CD4-positive, alpha-beta T cell treated with Interleukin-1 beta for 1 hour (primary cell): ENCODE measurements around the gene PRKN.
"Not testable (repeated sequence)": the region's sequence is repeated elsewhere in the genome, so short reads cannot be mapped to it uniquely, and the experiment has no call there.

Source experiments
- DNase-seq, 2 donors: peaks; one replicate each; pipeline ENCODE4 v3.0.0-alpha.2; 2020 to 2022

PRKN gene

DNA sequence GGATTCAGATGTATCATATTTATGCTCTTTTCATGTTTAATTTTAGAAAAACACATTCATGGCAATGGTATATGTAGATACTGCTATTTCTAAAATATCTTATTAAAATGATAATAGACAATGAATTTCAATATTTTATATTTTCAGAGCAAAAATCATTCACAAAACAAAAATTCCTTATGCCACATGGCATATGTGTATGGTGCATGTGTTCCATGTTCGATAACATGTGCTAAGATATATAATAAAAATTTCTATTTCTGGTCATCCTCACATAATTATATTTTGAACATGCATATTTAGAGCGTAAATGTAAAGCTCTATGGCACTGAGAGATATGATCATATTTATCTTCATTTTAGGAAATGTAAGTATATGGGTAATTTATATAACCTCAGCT lies 847.5 kb downstream of the PRKN start:
- DNase-seq: no peak

DNA sequence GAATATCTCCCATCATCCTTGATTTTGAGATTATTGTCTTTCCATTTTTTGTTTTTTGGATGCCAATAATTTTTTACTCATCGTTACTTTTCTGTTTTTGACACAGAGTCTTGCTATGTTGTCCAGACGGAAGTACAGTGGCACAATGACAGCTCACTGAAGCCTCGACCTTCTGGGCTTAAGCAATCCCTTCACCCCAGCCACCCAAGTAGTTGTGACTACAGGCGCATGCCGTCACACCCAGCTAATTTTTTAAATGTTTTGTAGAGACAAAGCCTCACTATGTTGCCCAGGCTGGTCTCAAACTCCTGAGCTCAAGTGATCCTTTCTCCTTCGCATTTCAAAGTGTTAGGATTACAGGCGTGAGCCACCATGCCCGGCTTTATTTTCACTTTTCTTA lies 851.3 kb downstream of the PRKN start:
- DNase-seq: no peak

DNA sequence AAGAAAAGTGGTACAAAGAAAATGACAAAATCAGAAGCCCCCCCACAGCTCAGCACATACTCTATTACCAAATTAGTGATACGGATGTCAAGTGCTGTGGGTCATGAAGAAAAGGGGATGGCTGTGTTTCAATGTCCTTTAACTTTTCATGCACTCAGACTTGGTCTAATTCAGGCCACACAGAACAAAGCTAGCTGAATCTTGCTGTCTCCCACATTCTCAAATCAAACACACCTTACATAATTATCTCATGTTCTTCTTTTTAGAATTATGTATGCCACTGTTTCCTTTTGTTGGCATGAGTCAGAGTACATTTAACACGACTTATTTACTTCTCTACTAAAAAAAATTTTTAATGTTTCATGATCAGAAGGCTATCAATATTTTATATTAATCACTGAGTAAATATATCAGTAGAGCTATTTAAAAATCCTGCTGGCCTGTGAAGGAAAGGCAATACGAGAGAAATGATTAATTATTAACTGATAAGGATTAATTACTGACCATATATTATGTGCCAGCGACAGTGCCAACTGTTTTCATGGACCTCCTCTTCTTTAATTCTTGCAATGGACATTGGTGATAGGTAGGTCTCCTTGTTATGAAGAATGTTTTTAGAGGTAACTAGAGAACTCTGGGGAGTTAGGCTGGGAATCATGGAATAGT lies 857.2 kb downstream of the PRKN start:
- no peak for DNase-seq

DNA sequence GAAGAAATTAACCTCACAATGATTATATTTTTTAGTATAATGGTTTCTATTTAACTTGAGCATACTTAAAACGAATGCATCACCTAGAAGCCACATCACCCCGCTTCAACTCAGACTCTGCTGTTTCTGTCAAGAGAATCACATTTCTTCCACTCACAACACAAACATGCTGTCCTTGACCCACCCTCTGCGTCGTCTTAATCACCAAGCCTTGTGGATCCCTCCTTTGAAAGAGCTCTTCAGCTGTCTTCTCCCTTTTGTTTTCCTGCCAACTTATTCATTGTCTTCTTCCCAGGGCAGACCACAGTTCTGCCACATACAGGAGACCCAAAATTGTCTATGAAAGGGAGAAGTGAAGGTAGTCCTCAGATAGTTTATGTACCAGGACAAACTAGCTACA lies 858.1 kb downstream of the PRKN start:
- DNase-seq: no peak

DNA sequence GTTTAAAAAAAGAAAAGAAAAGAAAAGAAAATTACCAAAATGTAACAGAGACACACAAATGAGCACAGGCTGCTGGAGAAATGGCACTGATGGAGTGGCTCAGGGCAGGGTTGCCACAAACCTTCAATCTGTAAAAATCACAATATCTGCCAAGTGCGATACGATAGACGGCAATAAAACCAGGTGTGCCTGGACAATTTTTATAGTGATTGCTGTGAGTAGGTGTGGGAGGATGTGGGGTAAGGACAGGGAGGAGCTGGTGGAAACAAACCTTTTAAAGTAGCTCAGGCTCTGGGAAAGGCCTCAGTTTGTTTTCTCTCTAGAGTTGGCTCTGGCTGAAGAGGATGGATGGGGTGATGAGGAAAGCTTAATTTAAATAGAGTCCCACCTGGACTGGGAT lies 861.0 kb downstream of the PRKN start:
- DNase-seq: no peak

DNA sequence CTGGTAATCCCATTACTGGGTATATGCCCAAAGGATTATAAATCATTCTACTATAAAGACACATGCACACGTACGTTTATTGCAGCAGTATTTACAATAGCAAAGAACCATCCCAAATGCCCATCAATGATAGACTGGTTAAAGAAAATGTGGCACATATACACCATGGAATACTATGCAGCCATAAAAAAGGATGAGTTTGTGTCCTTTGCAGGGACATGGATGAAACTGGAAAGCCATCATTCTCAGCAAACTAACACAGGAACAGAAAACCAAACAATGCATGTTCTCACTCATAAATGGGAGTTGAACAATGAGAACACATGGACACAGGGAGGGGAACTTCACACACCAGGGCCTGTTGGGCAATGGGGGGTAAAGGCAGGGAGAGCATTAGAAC lies 866.5 kb downstream of the PRKN start:
- DNase-seq: not testable (repeated sequence)

DNA sequence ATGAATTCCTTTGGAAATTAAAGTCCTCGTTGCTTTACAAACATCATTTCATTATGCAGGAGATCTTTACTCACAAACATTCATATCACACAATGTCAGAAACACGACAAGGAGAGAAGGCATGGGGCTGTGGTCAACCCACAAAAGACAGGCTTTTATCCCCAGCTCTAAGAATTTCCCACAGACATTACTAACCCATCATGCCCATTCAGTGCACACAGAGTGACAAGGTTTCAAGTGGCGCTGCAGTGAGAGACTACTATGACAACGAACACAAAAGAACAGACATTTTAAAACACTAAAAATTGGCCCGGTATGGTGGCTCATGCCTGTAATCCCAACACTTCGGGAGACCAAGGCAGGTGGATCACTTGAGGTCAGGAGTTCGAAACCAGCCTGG lies 873.9 kb downstream of the PRKN start:
- no peak for DNase-seq

DNA sequence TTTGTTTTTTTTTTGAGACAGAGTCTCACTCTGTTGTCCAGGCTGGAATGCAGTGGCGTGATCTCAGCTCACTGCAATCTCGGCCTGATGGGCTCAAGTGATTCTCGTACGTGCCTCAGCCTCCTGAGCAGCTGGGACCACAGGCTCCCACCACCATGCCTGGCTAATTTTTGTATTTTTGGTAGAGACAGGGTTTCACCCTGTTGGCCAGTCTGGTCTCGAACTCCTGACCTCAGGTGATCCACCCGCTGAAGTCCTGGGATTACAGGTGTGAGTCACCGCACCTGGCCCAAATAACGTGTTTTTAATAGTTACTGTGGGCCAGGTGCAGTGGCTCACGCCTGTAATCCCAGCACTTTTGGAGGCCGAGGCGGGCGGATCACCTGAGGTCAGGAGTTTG lies 876.1 kb downstream of the PRKN start:
- not testable (repeated sequence) for DNase-seq

DNA sequence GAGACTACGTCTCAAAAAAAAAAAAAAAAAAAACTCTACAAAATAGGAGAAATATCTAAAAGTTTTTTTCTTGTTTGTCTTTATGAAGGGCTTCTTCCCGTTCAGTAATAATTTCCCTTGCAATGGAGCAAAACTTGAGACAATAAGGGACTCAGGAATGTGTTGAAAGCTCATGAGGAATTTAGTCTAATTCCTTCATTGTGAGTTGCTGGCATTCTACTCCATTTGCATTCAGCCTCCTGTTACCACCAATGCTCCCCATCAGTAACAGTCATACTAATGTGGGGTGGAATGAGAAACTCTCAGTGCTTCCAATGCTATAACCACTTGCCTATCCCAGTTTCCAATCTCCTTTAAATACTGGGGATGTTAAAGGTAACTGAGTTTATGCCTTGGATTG lies 877.0 kb downstream of the PRKN start:
- no peak for DNase-seq

DNA sequence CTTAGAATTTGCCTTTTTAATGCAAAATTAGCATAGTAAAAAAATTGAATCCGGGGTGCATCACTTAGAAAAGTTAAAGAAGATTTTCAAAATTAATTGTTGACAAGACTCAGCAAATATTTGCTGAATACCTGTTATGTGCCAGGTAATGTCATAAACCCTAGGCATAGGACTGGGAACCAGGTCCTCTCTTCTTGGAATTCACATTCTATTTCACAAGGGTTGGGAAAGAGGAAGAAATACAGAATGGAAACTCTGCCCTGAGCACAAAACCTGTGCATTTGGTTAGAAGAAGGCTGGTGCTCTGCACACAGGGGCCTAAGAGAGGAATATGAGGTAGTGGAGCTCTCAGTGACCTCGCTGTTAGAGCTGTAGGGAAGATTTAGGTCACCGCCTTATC lies 879.9 kb downstream of the PRKN start:
- DNase-seq: no peak

DNA sequence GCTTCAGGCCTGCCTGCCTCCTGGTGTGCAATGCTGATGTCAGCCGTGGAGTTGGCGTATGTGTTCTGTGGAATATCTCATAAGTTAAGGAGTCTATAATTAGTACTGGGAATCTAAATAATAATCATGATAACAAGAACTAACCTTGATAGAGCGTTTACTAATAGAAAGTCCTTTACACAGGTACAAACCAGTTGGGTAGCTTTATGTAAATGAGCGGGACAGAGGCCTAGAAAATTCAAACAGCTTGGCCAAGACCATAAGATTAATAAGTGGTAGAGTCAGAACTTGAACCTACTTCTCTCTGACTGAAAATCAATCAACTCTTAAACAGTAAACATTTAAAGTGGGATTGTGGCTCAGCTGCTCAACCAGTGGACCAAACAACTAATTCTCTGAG lies 882.8 kb downstream of the PRKN start:
- DNase-seq: no peak

DNA sequence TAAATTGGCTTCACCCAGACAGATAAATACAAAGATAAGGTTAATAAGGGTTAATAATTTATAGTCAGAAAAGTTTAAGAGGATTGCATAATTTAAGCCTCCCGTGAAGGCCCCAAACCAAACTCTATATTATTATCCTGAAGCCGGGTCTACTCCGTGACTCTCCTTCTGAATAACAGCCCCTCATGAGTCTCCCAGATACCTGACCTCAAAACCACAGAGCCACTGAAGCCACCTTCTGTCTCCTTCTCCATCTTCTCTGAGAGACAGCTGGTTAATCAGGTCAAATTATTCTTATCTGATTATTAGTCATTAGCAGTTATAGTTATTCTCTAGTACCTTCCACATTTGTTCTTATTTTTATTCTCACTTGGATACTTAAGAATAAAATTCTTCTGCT lies 884.5 kb downstream of the PRKN start:
- DNase-seq: no peak

DNA sequence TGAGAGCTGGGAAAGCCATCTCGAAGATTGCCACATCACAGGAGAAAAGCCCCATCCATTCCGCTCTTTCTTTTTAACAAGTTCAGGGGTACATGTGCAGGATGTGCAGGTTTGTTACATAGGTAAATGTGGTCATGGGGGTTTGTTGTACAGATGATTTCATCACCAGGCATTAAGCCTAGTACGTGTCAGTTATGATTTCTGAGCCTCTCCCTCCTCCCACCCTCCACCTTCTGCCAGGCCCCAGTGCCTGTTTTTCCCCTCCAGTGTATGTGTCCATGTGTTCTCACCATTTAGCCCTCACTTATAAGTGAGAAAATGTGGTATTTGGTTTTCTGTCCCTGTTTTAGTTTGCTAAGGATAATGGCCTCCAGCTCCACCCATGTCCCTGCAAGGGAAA lies 887.2 kb downstream of the PRKN start:
- DNase-seq: no peak

DNA sequence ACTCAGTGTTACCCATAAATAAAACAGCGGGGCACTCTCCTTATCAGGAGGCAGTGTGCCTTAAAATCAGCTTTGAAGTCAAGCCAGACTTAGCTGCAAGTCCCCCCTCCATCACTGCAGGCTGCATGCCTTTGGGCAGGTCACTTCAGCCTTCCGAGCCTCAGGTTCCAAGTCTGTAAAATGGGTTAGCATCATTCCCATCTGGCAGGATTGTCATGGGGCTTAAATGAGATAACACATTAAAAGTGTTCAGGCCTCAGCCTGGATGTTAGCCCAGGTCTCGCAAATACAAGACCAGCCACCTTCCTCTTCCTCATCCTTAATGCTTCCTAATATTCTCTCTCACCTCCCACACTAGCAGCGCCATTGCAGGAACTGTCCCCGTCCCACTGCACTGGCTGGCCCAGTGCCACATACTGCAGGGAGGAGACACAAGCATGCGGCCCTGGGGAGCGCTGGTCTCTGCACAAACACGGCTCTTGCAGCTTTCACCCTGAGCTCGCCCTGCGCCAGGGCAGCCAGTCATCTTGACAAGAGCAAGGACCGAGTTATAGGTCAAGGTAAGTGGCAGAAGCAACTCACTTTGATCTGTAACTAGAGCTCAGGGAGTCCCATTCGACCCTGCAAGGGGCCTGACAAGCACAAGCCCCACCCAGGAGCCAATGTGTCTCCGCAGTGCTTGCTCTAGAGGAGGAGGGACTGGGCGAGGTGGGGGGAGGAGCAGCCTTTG lies 889.1 kb downstream of the PRKN start:
- no peak for DNase-seq

DNA sequence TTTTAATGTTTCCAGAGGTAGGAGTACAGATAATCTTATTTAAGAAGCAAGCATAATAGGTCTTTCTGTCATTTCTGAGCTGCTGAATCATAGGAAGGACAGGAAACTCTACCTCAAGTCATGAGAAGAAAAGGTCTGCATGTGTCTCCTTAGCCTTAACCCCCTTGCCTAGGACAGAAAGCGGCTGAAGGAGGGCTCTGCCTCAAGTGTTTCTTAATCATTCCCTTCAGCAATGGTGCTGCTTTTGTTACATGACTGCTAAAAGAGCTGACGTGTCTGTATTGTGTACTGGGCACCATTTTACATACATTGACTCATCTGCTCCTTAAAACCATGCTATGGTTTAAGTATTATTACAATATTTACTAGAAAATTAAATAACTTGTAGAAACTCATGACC lies 889.7 kb downstream of the PRKN start:
- DNase-seq: no peak

DNA sequence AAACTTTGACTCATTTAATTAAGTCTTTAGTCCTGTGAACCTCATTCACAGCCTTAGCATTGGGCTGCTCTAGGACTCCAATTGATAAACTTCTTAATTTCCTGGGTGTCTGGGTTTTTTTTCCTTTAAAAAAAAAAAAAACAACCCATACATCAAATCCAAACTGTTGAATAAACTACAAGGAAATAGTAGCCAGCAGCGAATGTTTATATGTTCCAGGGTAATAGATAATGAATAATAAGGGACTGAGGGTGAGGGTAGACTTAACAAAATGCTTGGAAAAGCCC lies 890.2 kb downstream of the PRKN start:
- no peak for DNase-seq

DNA sequence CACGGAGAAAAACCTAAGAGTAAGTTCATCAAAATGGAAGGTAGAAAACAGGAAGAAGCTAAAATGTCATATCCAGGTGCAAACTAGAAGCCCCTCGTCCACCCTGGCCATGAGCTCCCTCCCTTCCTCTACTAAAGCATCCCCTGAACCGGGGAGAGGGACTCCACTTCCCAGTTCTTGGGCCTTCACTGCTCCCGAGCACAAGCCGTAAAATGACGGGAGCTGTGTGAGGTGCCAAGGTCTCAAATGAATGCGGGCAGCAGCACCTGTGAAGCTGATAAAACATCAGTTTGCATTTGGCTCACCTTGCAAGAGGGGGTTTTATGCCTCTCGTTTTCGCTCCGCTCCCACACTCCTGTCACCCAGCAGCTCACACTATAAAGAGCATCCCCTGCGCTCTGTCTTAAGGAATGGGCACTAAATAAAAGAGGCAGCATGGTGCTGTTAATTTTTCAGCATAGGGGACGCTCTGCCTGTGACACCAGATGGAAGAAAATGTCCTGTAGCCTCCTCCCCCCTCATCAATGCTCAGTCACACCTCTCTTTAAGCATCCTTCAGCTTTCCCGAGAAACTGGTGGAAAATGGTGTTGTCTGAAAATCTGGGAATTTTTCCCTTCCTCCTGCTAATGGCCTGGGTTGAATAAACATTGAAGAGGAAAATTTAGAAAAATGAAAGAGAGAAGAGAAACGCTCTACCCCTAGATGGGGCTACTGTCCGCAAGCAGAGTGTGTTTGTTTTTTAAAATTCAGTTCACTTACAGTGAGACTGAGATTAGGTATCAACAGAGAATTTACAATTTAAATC lies 890.7 kb downstream of the PRKN start:
- no peak for DNase-seq

DNA sequence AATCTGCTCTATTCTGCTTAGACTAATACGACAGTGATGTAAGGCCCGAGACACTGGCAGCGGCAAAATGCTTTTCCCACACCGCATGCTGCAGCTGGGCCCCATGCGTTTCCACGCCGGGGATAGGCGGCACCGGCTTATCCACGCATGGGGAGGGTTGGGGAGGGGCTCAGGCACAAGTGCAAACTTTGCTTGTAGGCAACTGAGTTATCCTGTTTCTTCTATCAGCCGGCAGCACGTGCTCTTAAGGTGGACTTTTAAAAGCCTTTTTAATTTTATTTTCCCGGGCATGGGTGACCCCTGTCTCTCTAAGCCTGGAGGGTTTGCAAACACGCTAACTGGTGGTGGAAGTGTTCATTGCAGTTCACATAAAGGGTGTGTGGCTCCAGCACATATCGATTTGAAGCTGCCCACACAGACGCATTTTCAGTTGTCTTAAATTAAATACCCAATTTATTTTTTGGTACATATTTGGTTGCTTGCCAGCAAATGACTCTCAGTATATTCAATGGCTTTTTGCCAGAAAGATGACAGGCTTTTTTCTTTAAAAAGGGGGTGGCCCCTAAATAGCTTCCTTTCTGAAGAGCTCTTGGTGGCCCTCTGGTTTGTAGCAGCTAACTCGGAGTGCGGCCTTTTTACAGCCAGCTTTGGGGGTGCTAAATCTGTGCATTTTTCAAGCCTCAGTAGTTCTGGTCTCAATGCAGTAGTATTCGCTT lies 891.9 kb downstream of the PRKN start:
- DNase-seq: no peak

DNA sequence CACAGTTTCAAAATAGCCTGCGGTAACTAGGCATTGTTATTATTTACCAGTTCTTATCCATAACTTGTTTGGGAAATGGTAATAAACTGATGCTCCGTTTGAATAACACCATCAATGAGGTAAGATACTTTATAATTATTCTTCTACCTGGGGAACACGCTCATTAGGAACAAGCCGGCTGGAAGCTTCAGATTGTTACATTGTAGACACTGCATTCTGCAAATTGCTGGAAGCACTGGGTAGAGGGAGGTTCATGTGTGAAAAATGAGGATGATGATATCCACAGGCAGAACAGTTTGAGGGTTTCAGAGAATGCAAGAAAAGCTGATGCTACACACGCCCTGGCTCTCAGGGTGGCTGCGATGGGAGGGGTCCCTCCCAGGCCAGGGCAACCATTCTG lies 893.1 kb downstream of the PRKN start:
- no peak for DNase-seq

DNA sequence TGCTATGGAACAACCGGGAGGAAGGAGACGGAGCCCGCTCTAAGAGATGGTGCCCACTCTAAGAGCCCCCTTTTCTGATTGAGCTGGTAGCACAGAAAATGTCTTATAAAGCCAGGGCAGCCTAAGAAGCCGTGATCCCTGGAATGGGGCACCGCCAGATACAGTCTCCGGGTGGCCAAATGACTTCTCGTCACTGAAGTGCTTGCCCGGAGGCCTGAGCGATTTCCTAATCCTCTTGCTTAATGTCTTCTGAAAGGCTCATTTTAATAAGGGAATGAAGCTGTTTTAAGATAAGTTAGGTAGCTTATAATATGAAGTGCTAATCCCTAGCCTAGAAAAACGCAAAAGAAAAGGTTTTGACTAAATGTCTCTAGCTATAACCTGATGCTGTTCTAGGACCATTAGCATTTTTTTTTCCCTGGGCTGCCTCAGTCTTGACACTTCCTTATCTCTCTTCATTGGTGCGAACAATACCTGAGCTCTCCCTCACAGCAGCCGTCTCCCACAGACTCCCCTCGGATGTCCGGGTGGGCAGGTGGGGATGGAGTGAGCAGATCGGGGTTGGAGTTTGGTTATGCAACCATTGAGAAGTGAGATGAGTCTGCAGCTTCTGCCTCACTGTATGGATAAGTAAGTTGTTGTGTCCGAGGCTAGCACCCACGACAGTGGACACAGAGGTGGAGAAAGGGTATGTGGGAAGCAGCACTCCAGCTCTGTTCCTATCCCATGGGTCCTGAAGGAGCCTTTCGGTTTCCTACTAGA lies 894.3 kb downstream of the PRKN start:
- DNase-seq: no peak

DNA sequence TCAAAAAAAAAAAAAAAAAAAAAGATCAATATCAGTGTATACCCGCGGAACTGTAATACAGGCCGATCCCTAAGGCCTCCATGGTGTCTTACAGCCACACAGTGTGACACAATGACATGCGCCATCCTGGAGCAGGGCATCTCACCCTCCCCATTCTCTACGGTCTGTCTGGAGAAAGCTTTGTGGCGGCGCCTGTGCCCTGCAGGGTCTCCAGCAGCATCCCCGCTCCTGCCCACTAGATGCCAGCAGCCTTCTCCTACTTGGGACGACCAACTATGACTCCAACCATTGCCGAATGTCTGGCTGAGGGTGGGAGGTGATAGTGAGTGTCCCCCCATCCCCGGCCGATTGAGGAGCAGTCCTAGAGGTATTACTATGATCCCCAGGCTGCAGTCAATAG lies 894.9 kb downstream of the PRKN start:
- no peak for DNase-seq

DNA sequence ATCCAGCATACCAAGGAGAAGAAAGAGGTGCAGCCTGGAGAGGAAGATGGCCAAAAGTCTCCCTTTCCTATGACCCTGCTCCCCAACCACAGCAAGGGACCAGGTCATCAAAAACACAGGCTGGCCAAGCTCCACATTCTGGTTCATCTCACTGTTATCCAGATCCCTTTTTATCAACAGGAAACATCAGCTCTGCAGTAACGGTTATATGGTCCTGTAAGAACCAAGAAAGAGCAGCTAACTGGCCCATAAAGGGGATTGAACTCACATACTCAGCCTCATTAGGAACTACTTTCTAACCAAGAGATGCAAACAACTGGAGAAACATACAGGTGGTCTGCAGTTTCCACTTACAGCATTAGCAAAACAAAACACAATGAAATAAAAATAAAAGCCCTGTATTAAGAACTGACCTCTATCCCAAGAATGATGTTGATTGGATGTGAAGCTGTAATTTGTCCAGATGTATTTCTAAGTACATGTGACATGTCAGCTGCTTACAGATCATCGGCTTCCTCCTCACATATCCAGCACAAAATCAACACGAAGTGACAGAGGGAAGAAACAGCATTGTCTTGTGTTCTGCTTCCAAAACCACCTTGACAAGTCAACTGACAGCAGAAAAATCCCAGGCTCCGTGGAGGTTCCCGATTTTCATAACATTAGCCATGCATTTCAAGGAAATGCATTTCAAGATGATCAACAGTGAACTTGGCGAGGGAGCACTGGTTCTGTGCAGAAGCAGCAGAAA lies 896.5 kb downstream of the PRKN start:
- DNase-seq: no peak
